ENCODE data around the gene GPM6B.

GPM6B gene

DNA sequence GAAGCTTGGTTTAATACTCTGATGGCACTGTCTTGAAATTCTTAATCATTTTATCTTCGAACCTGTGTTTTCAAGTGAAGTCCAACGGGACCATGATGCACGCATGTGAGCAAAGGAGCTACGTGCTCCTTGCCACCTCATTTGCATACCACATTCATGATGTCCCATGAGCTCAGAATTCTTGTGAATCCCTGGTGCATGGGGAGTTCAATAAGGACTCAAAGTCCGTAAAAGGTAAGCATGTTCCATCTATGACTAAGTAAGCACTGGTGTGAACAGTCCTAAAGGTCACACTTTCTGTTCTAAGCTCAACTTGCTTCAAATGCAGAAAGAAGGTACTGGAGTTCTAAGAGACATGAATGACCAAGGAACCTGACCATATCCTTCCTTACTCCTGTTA, 13.1 kb upstream of the GPM6B start:
- Histone ChIP-seq H3K27ac (replicated peaks) (no peak overlapping the region), H3K4me3 (replicated peaks; ENCODE audit: insufficient read depth, low read length) (no peak overlapping the region), H3K27me3 (ENCODE audit: insufficient read depth, poor library complexity, severe bottlenecking) (no peaks in the 10 kb centered on the region)
- DNase-seq (ENCODE audit: low read depth in 1 of 2, low spot score in 1 of 2), result no peak
- TF ChIP-seq POLR2AphosphoS5 (IDR thresholded peaks at IDR 0.05; ENCODE audit: low read depth) (no peak), REST (IDR thresholded peaks at IDR 0.05; ENCODE audit: insufficient replicate concordance, low read depth) (no peak), SPI1 (IDR thresholded peaks at IDR 0.05; ENCODE audit: borderline replicate concordance, low read depth) (no peak), GABPA (IDR thresholded peaks at IDR 0.05; ENCODE audit: low read depth) (no peak)
- TF ChIP-seq, protein P1, sequence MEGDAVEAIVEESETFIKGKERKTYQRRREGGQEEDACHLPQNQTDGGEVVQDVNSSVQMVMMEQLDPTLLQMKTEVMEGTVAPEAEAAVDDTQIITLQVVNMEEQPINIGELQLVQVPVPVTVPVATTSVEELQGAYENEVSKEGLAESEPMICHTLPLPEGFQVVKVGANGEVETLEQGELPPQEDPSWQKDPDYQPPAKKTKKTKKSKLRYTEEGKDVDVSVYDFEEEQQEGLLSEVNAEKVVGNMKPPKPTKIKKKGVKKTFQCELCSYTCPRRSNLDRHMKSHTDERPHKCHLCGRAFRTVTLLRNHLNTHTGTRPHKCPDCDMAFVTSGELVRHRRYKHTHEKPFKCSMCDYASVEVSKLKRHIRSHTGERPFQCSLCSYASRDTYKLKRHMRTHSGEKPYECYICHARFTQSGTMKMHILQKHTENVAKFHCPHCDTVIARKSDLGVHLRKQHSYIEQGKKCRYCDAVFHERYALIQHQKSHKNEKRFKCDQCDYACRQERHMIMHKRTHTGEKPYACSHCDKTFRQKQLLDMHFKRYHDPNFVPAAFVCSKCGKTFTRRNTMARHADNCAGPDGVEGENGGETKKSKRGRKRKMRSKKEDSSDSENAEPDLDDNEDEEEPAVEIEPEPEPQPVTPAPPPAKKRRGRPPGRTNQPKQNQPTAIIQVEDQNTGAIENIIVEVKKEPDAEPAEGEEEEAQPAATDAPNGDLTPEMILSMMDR (IDR thresholded peaks at IDR 0.05; ENCODE audit: insufficient read depth, low read length), result no peak

DNA sequence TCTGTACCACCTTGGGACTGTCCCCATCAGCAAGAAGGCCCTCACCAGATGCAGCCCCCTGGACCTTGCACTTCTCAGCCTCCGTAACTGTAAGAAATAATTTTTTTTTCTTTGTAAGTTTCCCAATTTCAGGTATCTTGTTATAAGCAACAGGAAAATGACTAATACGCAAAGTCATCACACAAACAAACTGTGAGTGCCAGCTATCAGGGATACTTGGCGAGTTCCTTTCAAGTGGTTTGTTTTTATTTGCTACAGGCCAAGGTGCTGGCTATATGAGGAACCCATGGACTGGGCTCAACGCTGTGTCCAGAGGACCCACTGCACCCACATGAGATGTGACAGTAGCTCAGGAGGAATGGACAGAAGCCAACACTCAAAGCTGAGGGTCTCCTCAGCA, 11.5 kb upstream of the GPM6B start:
- H3K27me3 ChIP-seq (ENCODE audit: insufficient read depth, poor library complexity, severe bottlenecking), result no peaks in the 10 kb centered on the region
- H3K4me3 ChIP-seq (replicated peaks; ENCODE audit: insufficient read depth, low read length), result no peak overlapping the region
- DNase-seq (ENCODE audit: low read depth in 1 of 2, low spot score in 1 of 2), result no peak
- no peak for TF ChIP-seq SPI1 (IDR thresholded peaks at IDR 0.05; ENCODE audit: borderline replicate concordance, low read depth)
- TF ChIP-seq, protein P1 (IDR thresholded peaks at IDR 0.05; ENCODE audit: insufficient read depth, low read length), result no peak
- TF ChIP-seq REST (IDR thresholded peaks at IDR 0.05; ENCODE audit: insufficient replicate concordance, low read depth), result no peak
- TF ChIP-seq GABPA (IDR thresholded peaks at IDR 0.05; ENCODE audit: low read depth), result no peak
- TF ChIP-seq POLR2AphosphoS5 (IDR thresholded peaks at IDR 0.05; ENCODE audit: low read depth), result no peak
- no peak overlapping the region for H3K27ac ChIP-seq (replicated peaks)

- H3K27ac ChIP-seq (replicated peaks), result no peak overlapping the region
- TF ChIP-seq SPI1 (IDR thresholded peaks at IDR 0.05; ENCODE audit: borderline replicate concordance, low read depth) (no peak), GABPA (IDR thresholded peaks at IDR 0.05; ENCODE audit: low read depth) (no peak)
- no peak for DNase-seq (ENCODE audit: low read depth in 1 of 2, low spot score in 1 of 2)
- H3K27me3 ChIP-seq (ENCODE audit: insufficient read depth, poor library complexity, severe bottlenecking), result no peaks in the 10 kb centered on the region
- H3K4me3 ChIP-seq (replicated peaks; ENCODE audit: insufficient read depth, low read length), result no peak overlapping the region
These were observed 10.6 kb upstream of the GPM6B start for GRCh38 chrX:13827298-13828090.

GRCh38 chrX:13826770-13827169, 9.9 kb upstream of the GPM6B start:
- DNase-seq (ENCODE audit: low read depth in 1 of 2, low spot score in 1 of 2), result no peak
- no peak for TF ChIP-seq POLR2AphosphoS5 (IDR thresholded peaks at IDR 0.05; ENCODE audit: low read depth)
- TF ChIP-seq REST (IDR thresholded peaks at IDR 0.05; ENCODE audit: insufficient replicate concordance, low read depth), result no peak
- TF ChIP-seq SPI1 (IDR thresholded peaks at IDR 0.05; ENCODE audit: borderline replicate concordance, low read depth), result no peak
- no peak for TF ChIP-seq GABPA (IDR thresholded peaks at IDR 0.05; ENCODE audit: low read depth)
- TF ChIP-seq, protein P1 (IDR thresholded peaks at IDR 0.05; ENCODE audit: insufficient read depth, low read length), result no peak
- Histone ChIP-seq H3K27ac (replicated peaks) (no peak overlapping the region), H3K27me3 (ENCODE audit: insufficient read depth, poor library complexity, severe bottlenecking) (no peaks in the 10 kb centered on the region), H3K4me3 (replicated peaks; ENCODE audit: insufficient read depth, low read length) (no peak overlapping the region)
